Neural progenitor cell (in vitro differentiated cells): ENCODE data around the gene CDH3. TPM values are rescaled to one million over a fixed set of nuclear protein-coding genes. Genes with fewer than 3 reads are reported as not detected.

Source experiments
- DNase-seq: peaks from one replicate; pipeline ENCODE4 v3.0.0-alpha.2; 2016; ENCODE audit warnings: low spot score
- H2AFZ ChIP-seq: fragments of 200-600 bp; sonication (generic); replicated peaks from 2 replicates; pipeline ENCODE4 v1.6.1; 2016; ENCODE audit warnings: antibody characterized with exemption
- H3F3A ChIP-seq: fragments of 200-600 bp; sonication (generic); 2 replicates; pipeline ENCODE4 v1.6.1; 2016; ENCODE audit warnings: antibody characterized with exemption, low read depth
- H3K27ac ChIP-seq: fragments of 200-600 bp; sonication (generic); 2 replicates; pipeline ENCODE4 v1.5.1; 2016; ENCODE audit warnings: mild to moderate bottlenecking
- H3K27me3 ChIP-seq: fragments of 200-600 bp; sonication (generic); 2 replicates; pipeline ENCODE4 v1.6.1; 2016; ENCODE audit warnings: mild to moderate bottlenecking, moderate library complexity
- H3K36me3 ChIP-seq: fragments of 200-600 bp; sonication (generic); 2 replicates; pipeline ENCODE4 v1.5.1; 2016
- H3K4me1 ChIP-seq: fragments of 200-600 bp; sonication (generic); 2 replicates; pipeline ENCODE4 v1.6.1; 2016; ENCODE audit warnings: mixed run types
- H3K4me2 ChIP-seq: fragments of 200-600 bp; sonication (generic); 2 replicates; pipeline ENCODE4 v1.6.1; 2016
- H3K4me3 ChIP-seq: fragments of 200-600 bp; sonication (generic); 2 replicates; pipeline ENCODE4 v1.5.1; 2016
- H3K79me2 ChIP-seq: fragments of 200-600 bp; sonication (generic); 2 replicates; pipeline ENCODE4 v1.6.1; 2016; ENCODE audit warnings: low read depth
- H3K9ac ChIP-seq: fragments of 200-600 bp; sonication (generic); 2 replicates; pipeline ENCODE4 v1.6.1; 2016
- H3K9me3 ChIP-seq: fragments of 200-600 bp; sonication (generic); 2 replicates; pipeline ENCODE4 v1.5.1; 2016; ENCODE audit warnings: low read depth
- H4K20me1 ChIP-seq: fragments of 200-600 bp; sonication (generic); 2 replicates; pipeline ENCODE4 v1.6.1; 2016; ENCODE audit warnings: low read depth
- H3K27ac Mint-ChIP-seq: 3 replicates; pipeline ENCODE4 v1.8.0; 2021; ENCODE audit warnings: mixed read lengths
- H3K27me3 Mint-ChIP-seq: 2 replicates; pipeline ENCODE4 v1.8.0; 2022; ENCODE audit warnings: low read depth, mild to moderate bottlenecking, inconsistent platforms, moderate library complexity, mixed read lengths; ENCODE audit not compliant: insufficient read depth
- H3K36me3 Mint-ChIP-seq: 3 replicates; pipeline ENCODE4 v1.8.0; 2021; ENCODE audit warnings: mixed read lengths
- H3K4me1 Mint-ChIP-seq: 3 replicates; pipeline ENCODE4 v1.8.0; 2021; ENCODE audit warnings: mixed read lengths
- H3K4me3 Mint-ChIP-seq: 3 replicates; pipeline ENCODE4 v1.8.0; 2021; ENCODE audit warnings: mild to moderate bottlenecking, moderate library complexity, mixed read lengths
- H3K9me3 Mint-ChIP-seq: 3 replicates; pipeline ENCODE4 v1.8.0; 2020; ENCODE audit warnings: mixed read lengths
- CTCF ChIP-seq: fragments of 200-600 bp; sonication (generic); IDR thresholded peaks from 2 replicates; pipeline ENCODE4 v1.5.1; 2017; ENCODE audit warnings: antibody characterized with exemption, mild to moderate bottlenecking
- EZH2 ChIP-seq: fragments of 200-600 bp; sonication (generic); IDR thresholded peaks from 2 replicates; pipeline ENCODE4 v1.6.1; 2017; ENCODE audit warnings: antibody characterized with exemption, mild to moderate bottlenecking, moderate library complexity
- EZH2phosphoT487 ChIP-seq: fragments of 200-600 bp; sonication (generic); IDR thresholded peaks from 2 replicates; pipeline ENCODE4 v1.6.1; 2017; ENCODE audit warnings: antibody characterized with exemption
- total RNA-seq: library from RNA; depleted of rRNA; stranded (reverse); fragments of >200 nt; gene quantifications from 2 replicates; pipeline ENCODE4 v1.2.3, GENCODE V29; 2015; ENCODE audit warnings: low replicate concordance

CDH3 gene
- total RNA-seq, 1 donor from 2014 or later = 3.9 TPM

GRCh38 chr16:68664297-68664696, 19.2 kb downstream of the CDH3 start:
- peaks cover 8% of the 10 kb centered on the region for H3K4me1 Mint-ChIP-seq
- Histone ChIP-seq H3K4me1 (peaks cover 4% of the 10 kb centered on the region), H2AFZ (no peak overlapping the region), H3K79me2 (no peaks in the 10 kb centered on the region), H3K36me3 (no peaks in the 10 kb centered on the region), H3K27ac (no peak overlapping the region), H3F3A (peaks cover 5% of the 10 kb centered on the region), H3K9me3 (no peaks in the 10 kb centered on the region), H3K4me3 (no peak overlapping the region), H3K9ac (no peak overlapping the region), H4K20me1 (no peaks in the 10 kb centered on the region), H3K27me3 (no peaks in the 10 kb centered on the region), H3K4me2 (no peak overlapping the region)
- TF ChIP-seq EZH2 (no peak), EZH2phosphoT487 (no peak), CTCF (no peak)
- DNase-seq = no peak
- no peaks in the 10 kb centered on the region for H3K36me3 Mint-ChIP-seq
- H3K27ac Mint-ChIP-seq = no peak overlapping the region
- H3K9me3 Mint-ChIP-seq = no peaks in the 10 kb centered on the region
- H3K4me3 Mint-ChIP-seq = no peak overlapping the region
- H3K27me3 Mint-ChIP-seq = peaks cover 4% of the 10 kb centered on the region

- DNase-seq = no peak
- H3K9ac ChIP-seq = no peak overlapping the region
- no peak overlapping the region for H2AFZ ChIP-seq
- H3K9me3 ChIP-seq = no peaks in the 10 kb centered on the region
- Mint-ChIP-seq H3K4me1 (peaks cover 3% of the 10 kb centered on the region), H3K9me3 (no peaks in the 10 kb centered on the region), H3K27ac (no peak overlapping the region), H3K4me3 (no peak overlapping the region), H3K27me3 (peaks cover 4% of the 10 kb centered on the region), H3K36me3 (no peaks in the 10 kb centered on the region)
- H3K27ac ChIP-seq = no peak overlapping the region
- no peak overlapping the region for H3K4me2 ChIP-seq
- H3K4me1 ChIP-seq = peaks cover 9% of the 10 kb centered on the region
- no peaks in the 10 kb centered on the region for H3K79me2 ChIP-seq
- H3K27me3 ChIP-seq = no peaks in the 10 kb centered on the region
- no peaks in the 10 kb centered on the region for H3K36me3 ChIP-seq
- peaks cover 10% of the 10 kb centered on the region for H3F3A ChIP-seq
- H4K20me1 ChIP-seq = no peaks in the 10 kb centered on the region
- TF ChIP-seq EZH2 = no peak
- TF ChIP-seq CTCF = no peak
- no peak for TF ChIP-seq EZH2phosphoT487
- H3K4me3 ChIP-seq = no peak overlapping the region
Measured at GRCh38 chr16:68665501-68665900, 20.4 kb downstream of the CDH3 start.

- TF ChIP-seq CTCF (no peak), EZH2phosphoT487 (no peak), EZH2 (no peak)
- Mint-ChIP-seq H3K27me3 (peaks cover 3% of the 10 kb centered on the region), H3K9me3 (no peaks in the 10 kb centered on the region), H3K36me3 (no peaks in the 10 kb centered on the region), H3K4me1 (peaks cover 10% of the 10 kb centered on the region), H3K4me3 (no peak overlapping the region), H3K27ac (no peak overlapping the region)
- Histone ChIP-seq H3K4me2 (no peak overlapping the region), H3K4me1 (peaks cover 17% of the 10 kb centered on the region), H2AFZ (no peak overlapping the region), H3K79me2 (no peaks in the 10 kb centered on the region), H3K9me3 (no peaks in the 10 kb centered on the region), H3K27me3 (no peaks in the 10 kb centered on the region), H4K20me1 (no peaks in the 10 kb centered on the region), H3K27ac (no peak overlapping the region), H3K36me3 (no peaks in the 10 kb centered on the region), H3F3A (peaks cover 15% of the 10 kb centered on the region), H3K4me3 (no peak overlapping the region), H3K9ac (no peak overlapping the region)
- no peak for DNase-seq
Measured at GRCh38 chr16:68668266-68668665, 23.2 kb downstream of the CDH3 start.
